ENCODE results near the gene CDK13.

CDK13 gene

GRCh38 chr7:40000734-40001315, 50.8 kb downstream of the CDK13 start:
- Histone ChIP-seq H3K4me2 (ENCODE audit: low read length) (no peak overlapping the region), H3K27me3 (ENCODE audit: low read depth, low read length) (no peaks in the 10 kb centered on the region), H3K4me1 (ENCODE audit: low read length) (no peaks in the 10 kb centered on the region), H3K27ac (ENCODE audit: low read length) (no peak overlapping the region), H3K4me3 (ENCODE audit: low read length) (no peak overlapping the region), H3K36me3 (replicated peaks; ENCODE audit: low read depth, low read length) (peaks cover 15% of the 10 kb centered on the region), H3K9me3 (ENCODE audit: insufficient read depth, low read length) (no peaks in the 10 kb centered on the region), H2AFZ (ENCODE audit: low read depth, low read length) (no peak overlapping the region), H4K20me1 (ENCODE audit: insufficient read depth, low read length) (no peaks in the 10 kb centered on the region), H3K79me2 (ENCODE audit: low read length) (peaks cover 13% of the 10 kb centered on the region; the same call in 1 of the 2 replicates), H3K9ac (ENCODE audit: low read length) (no peak overlapping the region)
- TF ChIP-seq EZH2phosphoT487 (IDR thresholded peaks at IDR 0.05; ENCODE audit: low read depth), result no peak
- TF ChIP-seq, protein P1, sequence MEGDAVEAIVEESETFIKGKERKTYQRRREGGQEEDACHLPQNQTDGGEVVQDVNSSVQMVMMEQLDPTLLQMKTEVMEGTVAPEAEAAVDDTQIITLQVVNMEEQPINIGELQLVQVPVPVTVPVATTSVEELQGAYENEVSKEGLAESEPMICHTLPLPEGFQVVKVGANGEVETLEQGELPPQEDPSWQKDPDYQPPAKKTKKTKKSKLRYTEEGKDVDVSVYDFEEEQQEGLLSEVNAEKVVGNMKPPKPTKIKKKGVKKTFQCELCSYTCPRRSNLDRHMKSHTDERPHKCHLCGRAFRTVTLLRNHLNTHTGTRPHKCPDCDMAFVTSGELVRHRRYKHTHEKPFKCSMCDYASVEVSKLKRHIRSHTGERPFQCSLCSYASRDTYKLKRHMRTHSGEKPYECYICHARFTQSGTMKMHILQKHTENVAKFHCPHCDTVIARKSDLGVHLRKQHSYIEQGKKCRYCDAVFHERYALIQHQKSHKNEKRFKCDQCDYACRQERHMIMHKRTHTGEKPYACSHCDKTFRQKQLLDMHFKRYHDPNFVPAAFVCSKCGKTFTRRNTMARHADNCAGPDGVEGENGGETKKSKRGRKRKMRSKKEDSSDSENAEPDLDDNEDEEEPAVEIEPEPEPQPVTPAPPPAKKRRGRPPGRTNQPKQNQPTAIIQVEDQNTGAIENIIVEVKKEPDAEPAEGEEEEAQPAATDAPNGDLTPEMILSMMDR (IDR thresholded peaks at IDR 0.05; ENCODE audit: low read depth, low read length), result no peak

DNA sequence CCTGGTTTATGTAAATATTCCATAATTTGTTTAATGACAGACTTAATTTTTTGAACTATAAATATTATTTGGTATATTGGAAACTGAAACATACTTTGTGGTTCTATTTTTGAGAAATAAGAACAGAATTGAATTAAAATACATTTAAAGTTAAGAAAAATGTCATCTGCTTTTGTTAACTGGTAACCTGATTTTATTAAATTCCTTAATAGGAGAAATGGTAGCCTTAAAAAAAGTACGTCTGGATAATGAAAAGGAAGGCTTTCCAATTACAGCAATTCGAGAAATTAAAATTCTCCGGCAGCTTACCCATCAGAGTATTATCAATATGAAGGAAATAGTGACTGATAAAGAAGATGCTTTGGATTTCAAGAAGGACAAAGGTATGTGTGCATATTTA, 51.6 kb downstream of the CDK13 start:
- Histone ChIP-seq H3K27me3 (ENCODE audit: low read depth, low read length) (no peaks in the 10 kb centered on the region), H3K4me1 (ENCODE audit: low read length) (no peaks in the 10 kb centered on the region), H3K36me3 (replicated peaks; ENCODE audit: low read depth, low read length) (peaks cover 15% of the 10 kb centered on the region), H3K9me3 (ENCODE audit: insufficient read depth, low read length) (no peaks in the 10 kb centered on the region), H3K4me3 (ENCODE audit: low read length) (no peak overlapping the region), H4K20me1 (ENCODE audit: insufficient read depth, low read length) (no peaks in the 10 kb centered on the region), H2AFZ (ENCODE audit: low read depth, low read length) (no peak overlapping the region), H3K27ac (ENCODE audit: low read length) (no peak overlapping the region), H3K4me2 (ENCODE audit: low read length) (no peak overlapping the region), H3K79me2 (ENCODE audit: low read length) (peaks cover 5% of the 10 kb centered on the region; the same call in 1 of the 2 replicates), H3K9ac (ENCODE audit: low read length) (no peak overlapping the region)
- TF ChIP-seq, protein P1 (IDR thresholded peaks at IDR 0.05; ENCODE audit: low read depth, low read length), result no peak
- TF ChIP-seq EZH2phosphoT487 (IDR thresholded peaks at IDR 0.05; ENCODE audit: low read depth), result no peak

DNA sequence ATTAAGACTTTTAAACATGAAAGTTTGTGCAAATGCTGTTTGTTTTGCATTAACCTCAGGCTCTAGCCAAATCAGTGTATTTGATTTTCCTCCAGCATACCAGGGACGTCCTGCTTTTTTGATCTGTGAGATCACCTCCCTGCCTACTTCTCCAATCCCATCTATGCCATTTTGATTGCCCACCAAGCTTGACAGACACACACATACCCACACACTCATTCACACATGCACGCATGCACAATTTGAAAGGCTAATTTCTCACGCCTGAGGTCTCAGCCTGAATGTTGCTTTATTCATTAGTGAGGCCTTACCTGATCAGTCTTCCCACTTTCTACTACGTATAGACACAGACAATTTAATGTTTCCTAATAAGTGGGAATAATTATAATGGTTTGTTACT, 53.5 kb downstream of the CDK13 start:
- H3K9me3 ChIP-seq (ENCODE audit: insufficient read depth, low read length), result no peaks in the 10 kb centered on the region
- no peak overlapping the region for H3K4me3 ChIP-seq (ENCODE audit: low read length)
- TF ChIP-seq EZH2phosphoT487 (IDR thresholded peaks at IDR 0.05; ENCODE audit: low read depth), result no peak
- TF ChIP-seq, protein P1 (IDR thresholded peaks at IDR 0.05; ENCODE audit: low read depth, low read length), result no peak
- no peaks in the 10 kb centered on the region for H4K20me1 ChIP-seq (ENCODE audit: insufficient read depth, low read length)
- no peak overlapping the region for H3K27ac ChIP-seq (ENCODE audit: low read length)
- no peak overlapping the region for H3K4me2 ChIP-seq (ENCODE audit: low read length)
- peaks cover 16% of the 10 kb centered on the region for H3K36me3 ChIP-seq (replicated peaks; ENCODE audit: low read depth, low read length)
- H3K9ac ChIP-seq (ENCODE audit: low read length), result no peak overlapping the region
- no peak overlapping the region for H2AFZ ChIP-seq (ENCODE audit: low read depth, low read length)
- no peaks in the 10 kb centered on the region for H3K27me3 ChIP-seq (ENCODE audit: low read depth, low read length)
- no peaks in the 10 kb centered on the region for H3K4me1 ChIP-seq (ENCODE audit: low read length)
- H3K79me2 ChIP-seq (ENCODE audit: low read length), result 0 out of 2 replicates have a peak, but pooled peaks cover 4% of the 10 kb centered on the region

DNA sequence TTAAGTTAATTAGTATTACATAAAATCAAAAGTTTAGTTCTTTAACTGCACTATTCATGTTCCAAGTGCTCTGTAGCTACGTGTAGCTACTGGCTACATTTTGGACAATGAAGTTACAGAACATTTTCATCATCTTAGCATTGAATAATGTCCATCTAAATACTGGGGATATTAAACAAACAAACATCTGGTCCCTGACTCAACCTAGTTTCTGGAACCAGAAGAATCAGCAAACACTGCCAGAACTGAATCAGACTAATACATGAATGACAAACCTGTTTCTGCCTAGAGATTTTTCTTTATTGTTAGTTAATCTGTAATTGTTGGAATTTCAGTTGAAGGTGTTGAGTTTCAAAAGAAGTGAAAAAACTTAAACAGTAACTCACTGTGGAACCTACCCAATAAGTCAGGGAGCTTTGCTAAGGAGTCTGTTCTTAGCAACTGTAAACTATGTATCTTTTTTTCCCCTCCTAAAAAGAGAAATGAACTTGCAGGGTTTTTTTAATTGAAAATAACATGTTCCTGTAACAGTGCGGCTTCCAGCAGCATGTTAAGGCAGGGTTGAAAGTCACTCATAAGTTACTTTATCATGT, 58.3 kb downstream of the CDK13 start:
- no peak overlapping the region for H2AFZ ChIP-seq (ENCODE audit: low read depth, low read length)
- H4K20me1 ChIP-seq (ENCODE audit: insufficient read depth, low read length), result no peaks in the 10 kb centered on the region
- no peaks in the 10 kb centered on the region for H3K9me3 ChIP-seq (ENCODE audit: insufficient read depth, low read length)
- peaks cover 13% of the 10 kb centered on the region for H3K36me3 ChIP-seq (replicated peaks; ENCODE audit: low read depth, low read length)
- TF ChIP-seq EZH2phosphoT487 (IDR thresholded peaks at IDR 0.05; ENCODE audit: low read depth), result no peak
- no peak overlapping the region for H3K27ac ChIP-seq (ENCODE audit: low read length)
- H3K4me1 ChIP-seq (ENCODE audit: low read length), result peaks cover 20% of the 10 kb centered on the region
- H3K9ac ChIP-seq (ENCODE audit: low read length), result no peak overlapping the region
- H3K79me2 ChIP-seq (ENCODE audit: low read length), result peaks cover 10% of the 10 kb centered on the region; the same call in 1 of the 2 replicates
- H3K4me3 ChIP-seq (ENCODE audit: low read length), result no peak overlapping the region
- H3K4me2 ChIP-seq (ENCODE audit: low read length), result no peak overlapping the region
- no peaks in the 10 kb centered on the region for H3K27me3 ChIP-seq (ENCODE audit: low read depth, low read length)

All from OCI-LY3 (cell line).